Epidermal melanocyte (primary cell): Measurements from ENCODE around the gene MOV10L1.
"Not testable (repeated sequence)": the region's sequence is repeated elsewhere in the genome, so short reads cannot be mapped to it uniquely, and the experiment has no call there.

Experiments
- DNase-seq: peaks from one replicate; pipeline ENCODE4 v3.0.0; 2011; ENCODE audit warnings: low spot score; ENCODE audit not compliant: insufficient read length

MOV10L1 gene

DNA sequence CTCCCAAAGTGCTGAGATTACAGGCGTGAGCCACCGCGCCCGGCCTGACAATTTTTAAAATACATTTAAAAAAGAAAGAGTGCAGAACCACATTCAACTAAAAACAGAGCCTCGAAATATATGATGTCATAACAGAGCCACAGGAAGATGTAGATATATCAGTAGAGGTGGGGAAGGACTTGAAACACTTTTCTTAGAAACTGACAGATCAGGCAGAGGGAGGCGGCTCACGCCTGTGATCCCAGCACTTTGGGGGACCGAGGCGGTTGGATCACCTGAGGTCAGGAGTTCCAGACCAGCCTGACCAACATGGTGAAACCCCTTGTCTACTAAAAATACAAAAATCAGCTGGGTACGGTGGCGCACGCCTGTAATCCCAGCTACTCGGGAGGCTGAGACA is 11.6 kb upstream of the MOV10L1 start:
- no peak for DNase-seq

DNA sequence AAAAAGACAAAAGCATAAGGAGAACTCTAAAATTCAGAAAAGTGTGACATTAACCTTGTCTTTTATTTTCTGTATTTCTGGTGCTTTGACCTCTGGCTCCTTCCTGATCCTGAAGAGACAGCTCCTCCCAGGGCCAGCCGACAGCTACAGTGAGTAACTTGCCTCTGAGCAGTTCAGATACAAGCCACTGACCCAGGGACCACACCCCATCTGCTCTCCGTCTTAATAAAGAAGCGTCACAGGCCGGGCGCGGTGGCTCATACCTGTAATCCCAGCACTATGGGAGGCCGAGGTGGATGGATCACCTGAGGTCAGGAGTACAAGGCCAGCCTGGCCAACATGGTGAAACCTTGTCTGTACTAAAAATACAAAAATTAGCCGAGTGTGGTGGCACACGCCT is 11.0 kb upstream of the MOV10L1 start:
- no peak for DNase-seq

- no peak for DNase-seq
These were observed 9.7 kb upstream of the MOV10L1 start for GRCh38 chr22:50080077-50080465.

GRCh38 chr22:50081426-50082196 is 8.2 kb upstream of the MOV10L1 start:
- DNase-seq: no peak

GRCh38 chr22:50082197-50082715 is 7.5 kb upstream of the MOV10L1 start:
- no peak for DNase-seq

DNA sequence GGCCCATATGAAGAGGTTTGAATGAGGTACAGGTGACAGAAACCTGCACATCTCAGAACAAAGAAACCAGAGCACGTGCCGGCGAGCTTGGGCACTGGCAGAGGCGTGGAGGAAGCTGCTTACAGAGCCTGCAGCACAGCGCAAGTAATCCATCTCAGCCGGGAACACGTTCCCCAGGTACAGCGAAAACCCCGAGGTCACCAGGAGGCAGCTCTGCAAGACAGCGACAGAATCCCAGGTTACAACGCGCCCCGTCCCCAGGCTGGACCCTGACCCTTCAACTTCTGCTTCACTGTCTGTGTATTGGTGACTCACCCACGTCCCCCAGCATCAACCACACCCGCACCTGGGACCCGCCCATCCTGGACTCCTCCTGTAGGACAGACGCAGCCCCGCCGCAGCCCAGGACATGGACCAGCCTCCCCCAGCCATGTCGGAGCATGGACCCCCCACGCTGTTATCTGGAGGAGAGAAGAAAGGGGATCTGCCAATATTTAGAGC is 6.8 kb upstream of the MOV10L1 start:
- no peak for DNase-seq

DNA sequence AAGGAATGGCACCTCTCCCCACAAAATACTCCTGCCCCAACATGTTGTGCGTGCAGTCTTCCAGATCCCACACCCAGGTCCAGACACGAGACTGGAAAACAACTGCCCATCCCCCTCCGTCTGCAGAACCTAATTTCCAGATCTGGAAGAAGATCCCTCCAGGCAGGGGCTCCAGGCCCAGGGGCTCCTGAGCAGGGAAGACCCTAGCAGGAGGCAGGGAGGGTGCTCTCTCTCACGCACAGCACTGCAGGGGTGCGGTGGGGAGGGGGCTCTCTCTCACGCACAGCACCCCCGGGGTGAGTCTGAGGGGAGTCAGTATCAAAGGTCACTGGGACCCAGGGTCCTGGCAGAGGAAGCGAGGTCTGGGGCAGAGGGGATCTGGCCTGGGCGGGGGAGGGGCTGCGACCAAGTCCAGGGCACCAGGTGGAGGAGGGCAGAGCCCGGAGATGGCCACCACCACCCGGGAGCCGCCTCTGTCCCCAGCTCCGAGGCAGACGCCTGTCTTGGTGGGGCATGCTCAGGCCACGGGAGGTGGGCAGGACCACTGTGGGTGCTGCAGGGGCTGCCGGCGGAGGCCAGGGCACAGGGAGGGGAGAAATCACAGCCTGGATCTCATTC is 6.2 kb upstream of the MOV10L1 start:
- DNase-seq: no peak

DNA sequence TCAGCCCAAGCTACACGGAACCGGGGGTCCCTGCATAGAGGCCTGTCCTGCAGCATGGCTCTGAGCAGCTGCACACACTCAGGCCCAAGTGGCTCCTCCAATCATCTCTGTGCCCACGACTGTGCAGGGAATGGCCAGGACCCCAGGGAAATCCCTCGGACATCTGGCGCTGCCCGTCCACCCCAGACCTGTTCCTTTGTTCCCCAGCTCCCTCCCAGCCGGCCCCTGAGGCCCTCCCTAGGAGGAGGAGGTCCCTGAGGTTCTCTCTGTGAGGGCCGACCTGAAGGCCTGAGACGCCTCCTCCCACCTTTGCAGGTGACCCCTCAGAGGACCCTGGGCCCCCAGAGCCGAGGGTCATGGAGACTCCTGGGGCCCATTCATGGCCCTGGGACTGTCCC is 5.7 kb upstream of the MOV10L1 start:
- no peak for DNase-seq

DNA sequence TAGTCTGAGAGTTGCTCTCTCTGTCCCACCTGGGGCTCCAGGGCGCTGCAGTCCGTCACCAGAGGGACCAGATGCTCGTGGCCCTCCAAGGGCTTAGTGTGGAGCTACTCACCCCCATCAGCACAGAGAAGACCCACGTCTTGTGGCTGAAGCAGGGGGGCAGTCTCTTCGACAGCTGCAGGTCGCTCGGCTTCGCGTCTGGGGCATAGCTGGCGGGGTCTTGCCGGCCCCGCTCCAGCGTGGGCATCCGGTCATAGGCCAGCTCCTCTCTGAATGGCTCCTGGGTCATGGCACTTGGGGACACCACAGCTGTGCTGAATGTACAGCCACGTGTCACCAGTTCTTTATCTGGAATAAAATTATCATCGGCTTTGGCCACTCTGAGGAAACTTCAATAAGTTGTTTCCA is 5.2 kb upstream of the MOV10L1 start:
- DNase-seq: no peak

DNA sequence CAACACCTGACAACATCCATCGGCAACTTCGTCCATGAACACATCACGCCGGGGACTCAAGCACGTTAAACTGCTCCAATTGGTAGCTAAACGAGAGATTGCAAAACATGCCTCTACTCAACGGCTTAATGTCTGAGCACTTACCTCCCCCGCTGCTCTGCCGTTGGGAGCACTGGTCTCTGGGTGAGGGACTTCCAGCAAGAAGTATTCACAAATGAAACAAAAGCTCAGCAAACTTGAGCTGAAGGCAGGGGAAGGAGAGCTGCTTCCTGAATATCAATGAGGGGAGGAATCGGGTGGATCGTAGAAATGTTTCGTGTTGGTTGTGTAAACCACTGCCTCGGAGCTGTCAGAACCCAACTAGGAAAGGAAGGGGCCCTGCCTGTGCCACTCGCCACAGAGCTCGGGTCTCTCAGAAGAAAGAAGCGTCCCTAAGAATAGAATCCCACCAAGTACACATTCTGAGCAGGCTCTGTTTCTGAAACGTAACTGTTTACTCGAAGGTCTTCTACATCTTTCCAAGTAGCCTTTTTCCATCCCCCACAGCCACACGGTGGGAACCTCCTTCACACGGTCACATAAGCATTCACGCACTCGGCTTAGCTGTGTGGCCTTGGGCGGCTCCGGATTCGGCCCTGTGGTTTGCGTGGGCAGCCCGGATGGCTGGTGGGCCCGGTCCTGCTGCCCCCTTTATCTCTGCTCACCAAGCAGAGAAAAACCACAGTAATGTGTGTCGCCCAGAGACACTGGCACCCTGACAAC is 4.4 kb upstream of the MOV10L1 start, which contains the start of gene MLC1:
TSS of gene MLC1 (minus strand) at position 216 of the 762 bp plus-strand sequence. CDS start 524 bp downstream, outside the sequence.
- DNase-seq: no peak

- DNase-seq: no peak
These were observed 3.3 kb upstream of the MOV10L1 start for GRCh38 chr22:50086526-50086925.

DNA sequence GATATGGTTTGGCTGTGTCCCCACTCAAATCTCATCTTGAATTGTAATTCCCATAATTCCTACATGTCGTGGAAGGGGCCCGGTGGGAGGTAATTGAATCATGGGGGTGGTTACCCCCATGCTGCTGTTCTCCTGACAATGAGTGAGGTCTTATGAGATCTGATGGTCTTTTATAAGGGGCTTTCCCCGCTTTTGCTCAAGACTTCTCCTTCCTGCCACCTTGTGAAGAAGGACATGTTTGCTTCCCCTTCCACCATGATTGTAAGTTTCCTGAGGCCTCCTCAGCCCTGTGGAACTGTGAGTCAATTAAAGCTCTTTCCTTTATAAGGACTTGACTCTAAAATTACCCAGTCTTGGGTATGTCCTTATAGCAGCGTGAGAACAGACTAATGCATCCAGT is 2.8 kb upstream of the MOV10L1 start:
- not testable (repeated sequence) for DNase-seq

DNA sequence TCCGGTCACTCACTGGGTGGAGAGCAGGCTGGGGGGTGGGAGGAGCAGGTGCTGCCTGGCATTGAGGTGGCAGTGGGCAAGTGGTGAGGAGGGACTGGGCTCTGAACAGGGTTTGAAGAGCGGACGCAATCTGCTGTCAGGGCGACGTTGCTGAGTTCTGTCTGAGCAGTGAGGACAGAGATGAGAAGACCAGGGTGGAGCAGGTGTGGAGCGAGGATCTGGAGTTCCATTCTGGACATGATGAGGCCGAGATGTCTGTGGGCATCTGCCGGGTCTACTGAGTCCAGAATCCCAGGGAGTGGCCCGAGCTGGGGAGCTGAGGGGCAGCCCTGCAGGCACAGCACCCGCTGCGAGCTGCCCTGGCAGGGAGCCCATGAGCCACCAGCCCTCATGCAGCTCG is 2.2 kb upstream of the MOV10L1 start:
- DNase-seq: no peak

GRCh38 chr22:50088096-50088495 is 1.7 kb upstream of the MOV10L1 start:
- no peak for DNase-seq

DNA sequence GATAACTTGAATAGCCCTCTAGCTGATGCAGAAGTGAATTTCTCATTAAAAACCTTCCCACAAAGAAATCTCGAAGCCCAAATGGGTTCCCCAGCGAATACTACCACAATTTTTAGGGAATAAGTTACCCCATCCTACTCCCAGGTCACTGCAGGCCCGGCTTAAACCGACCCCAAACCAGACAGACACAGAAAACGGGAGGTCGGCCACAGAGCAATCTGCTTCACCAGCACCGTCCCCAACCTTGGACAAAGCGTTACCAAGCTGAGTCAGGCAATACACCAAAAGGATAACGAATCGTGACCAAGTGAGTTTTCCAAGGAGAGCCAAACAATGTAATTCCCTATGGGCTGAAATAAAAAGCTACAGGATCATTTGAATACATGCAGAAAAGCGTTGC is 575 bp upstream of the MOV10L1 start:
- no peak for DNase-seq

GRCh38 chr22:50090412-50090714 is 557 bp downstream of the MOV10L1 start:
- no peak for DNase-seq

- no peak for DNase-seq
These were observed 1.4 kb downstream of the MOV10L1 start for GRCh38 chr22:50091092-50091768.

- DNase-seq: no peak
These were observed 2.5 kb downstream of the MOV10L1 start for GRCh38 chr22:50092342-50092741.

DNA sequence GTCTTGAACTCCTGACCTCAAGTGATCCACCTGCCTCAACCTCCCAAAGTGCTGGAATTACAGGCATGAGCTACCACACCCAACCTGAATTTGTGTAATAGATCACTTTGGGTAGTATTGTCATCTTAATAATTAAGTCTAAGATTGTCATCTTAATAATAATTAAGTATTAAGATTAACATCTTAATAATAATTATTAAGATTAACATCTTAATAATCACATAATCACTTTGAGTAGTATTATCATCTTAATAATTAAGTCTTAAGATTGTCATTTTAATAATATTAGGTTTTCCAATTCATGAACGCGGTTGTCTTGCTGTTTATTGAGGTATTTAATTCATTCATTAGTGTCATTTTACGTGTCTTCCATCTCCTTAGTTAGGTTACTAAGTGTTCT is 8.2 kb downstream of the MOV10L1 start:
- DNase-seq: no peak

DNA sequence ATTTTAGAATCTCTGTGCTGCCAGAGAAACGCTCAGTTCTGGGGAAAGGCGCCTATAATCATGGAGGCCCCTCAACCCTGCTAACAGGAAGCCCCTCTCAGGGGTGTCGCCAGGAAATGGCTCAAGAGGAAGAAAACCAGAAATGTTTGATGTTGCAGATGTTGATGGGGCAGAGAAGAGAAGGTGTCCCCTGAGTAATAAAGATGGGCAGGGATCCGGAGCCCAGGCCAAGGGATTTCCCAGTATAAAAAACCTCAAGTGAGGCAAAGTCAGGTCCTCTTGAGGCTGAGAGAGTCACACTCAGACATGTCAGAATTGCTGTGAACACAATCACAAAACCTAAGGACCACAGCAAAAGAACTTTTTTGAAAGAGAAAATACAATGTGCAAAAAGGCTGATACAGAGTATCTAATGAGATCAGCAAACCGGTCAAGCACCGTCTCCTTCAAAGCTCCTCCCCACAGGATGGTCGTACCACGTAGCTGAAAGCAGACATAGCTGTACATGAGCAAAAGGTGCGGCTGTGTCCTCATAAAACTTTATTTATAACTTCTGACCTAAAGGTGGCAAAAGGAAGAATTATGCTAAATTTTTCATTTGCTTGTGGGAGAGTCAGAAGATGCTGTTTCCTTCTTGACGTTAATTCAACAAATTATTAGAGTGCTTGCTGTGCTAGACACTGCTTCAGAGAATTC is 12.2 kb downstream of the MOV10L1 start:
- no peak for DNase-seq

DNA sequence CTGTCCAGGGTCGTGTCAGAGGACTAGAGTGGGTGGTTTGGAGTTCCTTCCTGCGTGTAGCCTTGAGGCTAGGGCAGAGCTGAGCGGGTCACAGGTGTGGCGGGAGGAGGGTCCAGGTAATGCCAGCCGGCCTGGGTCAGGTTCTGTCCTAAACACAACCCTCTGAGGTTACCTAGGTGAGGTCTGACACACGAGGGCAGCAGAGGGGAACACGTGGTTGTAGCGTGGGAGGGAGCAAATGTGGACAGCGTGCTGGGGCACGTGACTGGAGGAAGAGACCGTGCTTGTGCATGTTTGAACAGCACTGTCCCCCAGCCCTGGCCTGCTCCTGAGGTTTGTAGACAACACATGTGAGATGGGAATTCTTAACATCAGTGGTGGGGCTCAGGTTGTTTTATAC is 13.1 kb downstream of the MOV10L1 start:
- DNase-seq: no peak
